WTC11 (cell line): ENCODE measurements around the gene RAMP1.

Source experiments
- ELF4 ChIP-seq: sonication (generic); formaldehyde crosslinking; IDR thresholded peaks from 2 replicates; pipeline ENCODE4 v1.8.1; 2022; ENCODE audit warnings: low read depth, mild to moderate bottlenecking, moderate library complexity, missing genetic modification reagents
- TF ChIP-seq, protein P1 (sequence below): fragments of 200-600 bp; IDR thresholded peaks from 2 replicates; pipeline ENCODE4 v1.8.0; 2022; ENCODE audit warnings: antibody characterized with exemption

DNA sequence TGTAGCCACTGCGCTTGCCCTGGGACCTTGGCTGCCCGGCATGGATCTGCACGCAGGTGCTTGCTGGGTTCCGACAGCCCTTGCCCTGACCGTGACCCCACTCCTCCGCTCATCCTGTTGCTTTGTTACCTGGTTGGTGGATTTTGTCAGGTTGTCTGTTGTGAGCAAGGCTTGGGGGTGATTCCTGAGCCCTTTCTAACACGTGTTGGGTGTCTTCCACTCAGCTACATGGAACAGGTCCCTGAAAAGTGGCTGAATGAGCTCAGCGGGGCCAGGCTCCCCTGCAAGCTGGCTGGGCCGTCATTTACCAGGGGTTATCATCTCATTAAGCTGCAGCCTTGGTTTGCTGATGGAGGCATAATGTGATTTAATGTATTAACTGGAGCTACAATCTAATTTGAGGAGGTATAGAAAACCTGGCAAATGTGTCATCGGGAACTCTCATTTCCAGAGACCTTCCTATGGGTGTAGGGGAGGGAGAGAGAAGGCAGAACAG is 24.6 kb downstream of the RAMP1 start:
- TF ChIP-seq, protein P1, sequence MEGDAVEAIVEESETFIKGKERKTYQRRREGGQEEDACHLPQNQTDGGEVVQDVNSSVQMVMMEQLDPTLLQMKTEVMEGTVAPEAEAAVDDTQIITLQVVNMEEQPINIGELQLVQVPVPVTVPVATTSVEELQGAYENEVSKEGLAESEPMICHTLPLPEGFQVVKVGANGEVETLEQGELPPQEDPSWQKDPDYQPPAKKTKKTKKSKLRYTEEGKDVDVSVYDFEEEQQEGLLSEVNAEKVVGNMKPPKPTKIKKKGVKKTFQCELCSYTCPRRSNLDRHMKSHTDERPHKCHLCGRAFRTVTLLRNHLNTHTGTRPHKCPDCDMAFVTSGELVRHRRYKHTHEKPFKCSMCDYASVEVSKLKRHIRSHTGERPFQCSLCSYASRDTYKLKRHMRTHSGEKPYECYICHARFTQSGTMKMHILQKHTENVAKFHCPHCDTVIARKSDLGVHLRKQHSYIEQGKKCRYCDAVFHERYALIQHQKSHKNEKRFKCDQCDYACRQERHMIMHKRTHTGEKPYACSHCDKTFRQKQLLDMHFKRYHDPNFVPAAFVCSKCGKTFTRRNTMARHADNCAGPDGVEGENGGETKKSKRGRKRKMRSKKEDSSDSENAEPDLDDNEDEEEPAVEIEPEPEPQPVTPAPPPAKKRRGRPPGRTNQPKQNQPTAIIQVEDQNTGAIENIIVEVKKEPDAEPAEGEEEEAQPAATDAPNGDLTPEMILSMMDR = no peak
- TF ChIP-seq ELF4 (CRISPR knock-in tag) = no peak
